ENCODE measurements around the gene OPCML.

OPCML gene

GRCh38 chr11:133408402-133408801, 123.9 kb downstream of the OPCML start:
- no peak for DNase-seq

GRCh38 chr11:133406489-133406888, 125.8 kb downstream of the OPCML start:
- DNase-seq: no peak

GRCh38 chr11:133403900-133404299, 128.4 kb downstream of the OPCML start:
- DNase-seq: no peak

- DNase-seq: no peak
Observed at GRCh38 chr11:133402551-133402950, 129.8 kb downstream of the OPCML start.

GRCh38 chr11:133399855-133400625, 132.3 kb downstream of the OPCML start:
- DNase-seq: no peak

GRCh38 chr11:133399294-133399693, 133.0 kb downstream of the OPCML start:
- no peak for DNase-seq

- no peak for DNase-seq
Observed at GRCh38 chr11:133390803-133391202, 141.5 kb downstream of the OPCML start.

GRCh38 chr11:133388975-133389568, 143.2 kb downstream of the OPCML start:
- no peak for DNase-seq

- DNase-seq: no peak
Observed at GRCh38 chr11:133388260-133388659, 144.0 kb downstream of the OPCML start.

- DNase-seq: no peak
Observed at GRCh38 chr11:133386852-133387251, 145.4 kb downstream of the OPCML start.

GRCh38 chr11:133386262-133386661, 146.0 kb downstream of the OPCML start:
- no peak for DNase-seq

GRCh38 chr11:133385781-133386180, 146.5 kb downstream of the OPCML start:
- no peak for DNase-seq

GRCh38 chr11:133384731-133385130, 147.6 kb downstream of the OPCML start:
- DNase-seq: no peak

- no peak for DNase-seq
Observed at GRCh38 chr11:133383689-133384088, 148.6 kb downstream of the OPCML start.

GRCh38 chr11:133383201-133383600, 149.1 kb downstream of the OPCML start:
- DNase-seq: no peak

GRCh38 chr11:133382131-133382812, 150.0 kb downstream of the OPCML start:
- DNase-seq: no peak

- no peak for DNase-seq
Observed at GRCh38 chr11:133381761-133382130, 150.6 kb downstream of the OPCML start.

GRCh38 chr11:133366147-133366546, 166.2 kb downstream of the OPCML start:
- DNase-seq: no peak

GRCh38 chr11:133362916-133363315, 169.4 kb downstream of the OPCML start:
- no peak for DNase-seq

- no peak for DNase-seq
Observed at GRCh38 chr11:133362156-133362555, 170.1 kb downstream of the OPCML start.

- DNase-seq: no peak
Observed at GRCh38 chr11:133361689-133361994, 170.7 kb downstream of the OPCML start.

GRCh38 chr11:133360860-133361688, 171.2 kb downstream of the OPCML start:
- DNase-seq: no peak

- DNase-seq: no peak
Observed at GRCh38 chr11:133355095-133355494, 177.2 kb downstream of the OPCML start.
